Measurements from ENCODE around the gene PIP.

- TF ChIP-seq POLR2A (IDR thresholded peaks at IDR 0.05; ENCODE audit: control extremely low read depth in 1 of 2, low read depth in 2 of 2, low read length in 2 of 2), result no peak
- TF ChIP-seq POLR2AphosphoS5 (IDR thresholded peaks at IDR 0.05; ENCODE audit: low read depth, low read length), result no peak
- TF ChIP-seq, protein P1, sequence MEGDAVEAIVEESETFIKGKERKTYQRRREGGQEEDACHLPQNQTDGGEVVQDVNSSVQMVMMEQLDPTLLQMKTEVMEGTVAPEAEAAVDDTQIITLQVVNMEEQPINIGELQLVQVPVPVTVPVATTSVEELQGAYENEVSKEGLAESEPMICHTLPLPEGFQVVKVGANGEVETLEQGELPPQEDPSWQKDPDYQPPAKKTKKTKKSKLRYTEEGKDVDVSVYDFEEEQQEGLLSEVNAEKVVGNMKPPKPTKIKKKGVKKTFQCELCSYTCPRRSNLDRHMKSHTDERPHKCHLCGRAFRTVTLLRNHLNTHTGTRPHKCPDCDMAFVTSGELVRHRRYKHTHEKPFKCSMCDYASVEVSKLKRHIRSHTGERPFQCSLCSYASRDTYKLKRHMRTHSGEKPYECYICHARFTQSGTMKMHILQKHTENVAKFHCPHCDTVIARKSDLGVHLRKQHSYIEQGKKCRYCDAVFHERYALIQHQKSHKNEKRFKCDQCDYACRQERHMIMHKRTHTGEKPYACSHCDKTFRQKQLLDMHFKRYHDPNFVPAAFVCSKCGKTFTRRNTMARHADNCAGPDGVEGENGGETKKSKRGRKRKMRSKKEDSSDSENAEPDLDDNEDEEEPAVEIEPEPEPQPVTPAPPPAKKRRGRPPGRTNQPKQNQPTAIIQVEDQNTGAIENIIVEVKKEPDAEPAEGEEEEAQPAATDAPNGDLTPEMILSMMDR (IDR thresholded peaks at IDR 0.05; ENCODE audit: control extremely low read depth in 1 of 3, insufficient read depth in 1 of 3, low read depth in 1 of 3, low read length in 3 of 3), result no peak
- no peak for TF ChIP-seq RAD21 (IDR thresholded peaks at IDR 0.05 in 1 of 2, conservative IDR thresholded peaks at IDR 0.05 in 1 of 2; ENCODE audit: low read depth in 2 of 2, low read length in 2 of 2)
- no peak for TF ChIP-seq TCF12 (IDR thresholded peaks at IDR 0.05; ENCODE audit: low read depth, low read length)
- no peak for TF ChIP-seq TEAD4 (IDR thresholded peaks at IDR 0.05; ENCODE audit: low read depth, low read length)
- TF ChIP-seq SIX5 (IDR thresholded peaks at IDR 0.05; ENCODE audit: low read depth, low read length), result no peak
- no peak for TF ChIP-seq CHD2 (IDR thresholded peaks at IDR 0.05; ENCODE audit: low read length)
These were observed 40.5 kb downstream of the PIP start for GRCh38 chr7:143172354-143172753.

Measured in H1 (cell line).